GM19463 (cell line): Measurements from ENCODE around the gene HDLBP.

Experiments
- ATAC-seq: cut with Tn5 transposase; IDR thresholded peaks from one replicate; pipeline ENCODE4 v1.9.1; 2021; ENCODE audit warnings: mild to moderate bottlenecking, moderate library complexity; ENCODE audit not compliant: unreplicated experiment

The HDLBP gene

DNA sequence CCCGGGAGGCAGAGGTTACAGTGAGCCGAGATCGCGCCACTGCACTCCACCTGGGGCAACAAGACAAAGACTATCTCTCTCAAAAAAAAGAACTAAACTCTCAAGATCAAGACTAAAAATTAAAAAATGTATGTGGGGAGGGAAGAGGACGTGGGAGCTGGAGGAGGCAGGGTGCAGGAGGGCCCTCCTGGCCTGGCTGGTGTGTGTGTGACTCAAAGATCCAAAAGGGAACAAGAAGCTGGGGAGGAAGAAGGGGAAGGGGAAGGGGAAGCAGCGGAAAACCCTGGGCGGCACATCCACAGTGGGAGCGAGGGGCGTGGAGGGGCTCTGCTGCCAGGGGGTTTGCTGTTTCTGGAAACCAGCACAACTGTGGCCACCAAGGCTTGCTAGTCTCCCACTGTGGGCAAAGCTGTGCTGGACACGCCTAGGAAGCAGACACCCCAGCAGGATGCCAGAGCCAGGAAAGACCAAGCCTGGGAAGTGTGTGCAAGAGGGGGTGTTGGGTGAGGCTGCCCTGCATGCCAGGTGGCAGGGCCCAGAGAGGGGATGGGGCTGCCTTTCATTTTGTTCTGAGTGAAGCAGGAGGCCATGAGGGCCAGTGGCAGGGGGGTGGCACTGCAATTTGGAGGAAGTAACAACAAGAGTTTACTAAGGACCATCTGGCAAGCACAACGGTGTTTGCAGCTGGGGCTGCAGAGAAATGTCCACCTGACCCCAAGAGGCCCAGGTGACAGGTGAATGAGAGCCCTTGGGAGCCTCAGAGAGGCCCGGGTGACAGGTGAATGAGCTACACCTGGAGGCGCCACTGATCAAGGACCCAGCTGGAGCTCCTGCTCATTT is 82.5 kb downstream of the HDLBP start:
- ATAC-seq, result no peak

DNA sequence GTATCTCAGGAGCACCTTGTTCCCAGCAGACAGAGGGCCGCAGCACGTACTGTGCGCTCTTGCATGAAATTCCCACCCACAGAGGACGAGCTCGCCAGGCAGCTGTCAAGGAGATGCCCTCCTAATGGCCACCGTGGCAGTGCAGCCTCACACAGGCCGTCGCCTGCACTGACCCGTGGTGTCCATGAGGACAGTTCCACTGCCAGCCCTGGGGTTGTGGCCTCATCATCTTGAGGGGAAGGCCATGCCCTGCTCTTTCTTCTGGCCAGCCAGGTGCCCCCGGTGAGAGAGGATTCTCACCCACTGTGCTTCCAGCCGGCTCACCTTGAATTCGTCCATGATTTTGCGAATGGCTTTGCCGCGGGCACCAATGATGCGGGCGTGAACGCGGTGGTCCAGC is 85.0 kb downstream of the HDLBP start:
- no peak for ATAC-seq

DNA sequence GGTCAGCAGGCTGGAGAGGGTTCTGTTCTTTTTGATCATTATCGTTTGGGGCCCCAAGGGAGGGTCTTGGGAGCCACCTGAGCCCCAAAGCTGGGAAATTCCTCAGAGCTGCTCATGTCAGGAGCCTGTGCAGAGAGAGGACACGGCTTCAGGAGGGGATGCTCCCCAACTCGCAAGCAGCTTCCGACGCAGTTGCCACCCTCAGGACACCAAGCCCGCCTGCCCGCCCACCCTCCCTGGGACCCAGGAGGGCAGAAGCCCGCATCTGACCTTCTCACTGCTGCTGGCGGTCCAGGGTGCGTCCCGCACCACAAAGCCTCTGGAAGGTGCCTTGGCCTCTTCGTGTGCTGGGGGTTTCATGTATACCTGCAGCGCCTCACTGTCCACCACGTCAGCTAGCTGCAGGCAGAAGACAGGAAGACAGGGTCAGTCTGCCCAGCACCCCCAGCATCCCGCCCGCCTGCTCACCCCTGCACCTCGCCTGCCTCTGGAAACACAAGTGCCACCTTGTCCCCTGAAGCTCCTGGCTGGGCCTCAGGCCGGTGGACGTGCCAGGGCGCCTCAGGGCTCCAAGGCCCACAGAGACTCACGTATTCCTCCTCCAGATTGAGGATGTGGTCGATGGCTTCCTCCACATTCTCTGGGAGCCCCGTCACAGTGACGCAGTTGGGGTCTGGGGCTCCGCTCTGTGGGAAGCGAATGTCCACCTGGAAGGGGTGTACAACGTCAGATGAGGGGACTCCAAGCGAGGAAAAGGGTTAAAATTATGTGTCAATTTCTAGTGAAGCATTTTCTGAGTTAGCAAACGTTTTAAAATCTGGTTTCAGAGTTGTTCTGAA is 85.7 kb downstream of the HDLBP start:
- ATAC-seq, result no peak

DNA sequence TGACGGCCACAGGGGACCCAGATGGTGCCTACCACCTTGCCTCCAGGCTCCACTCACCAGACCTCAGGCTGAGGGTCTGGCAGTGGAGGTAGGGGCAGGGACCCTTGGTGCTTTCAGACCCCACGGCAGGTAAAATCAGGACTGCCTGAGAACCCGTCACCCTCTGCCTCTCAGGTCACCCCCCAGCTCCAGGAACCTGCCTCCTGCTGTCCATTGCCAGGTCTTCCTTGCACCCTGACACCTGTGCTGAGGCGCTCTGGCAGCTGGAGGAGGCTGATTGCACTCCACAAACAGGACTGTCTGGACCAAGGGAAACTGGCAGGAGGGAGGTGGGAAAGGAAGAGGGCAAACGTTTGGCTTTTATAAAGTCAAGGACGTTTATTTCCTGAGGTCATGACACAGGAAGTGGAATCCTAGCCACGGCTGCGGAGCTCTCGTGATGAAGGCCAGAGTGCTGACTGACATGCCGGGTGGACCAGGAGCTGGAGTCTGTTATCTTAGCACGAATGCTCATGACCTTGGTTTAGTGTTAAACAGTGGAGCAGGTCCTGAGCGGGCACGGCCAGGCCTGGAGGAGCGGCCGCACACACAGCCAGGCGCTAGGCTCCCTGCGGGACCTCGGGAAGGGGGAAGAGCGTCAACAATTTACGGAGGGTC is 86.5 kb downstream of the HDLBP start:
- no peak for ATAC-seq

DNA sequence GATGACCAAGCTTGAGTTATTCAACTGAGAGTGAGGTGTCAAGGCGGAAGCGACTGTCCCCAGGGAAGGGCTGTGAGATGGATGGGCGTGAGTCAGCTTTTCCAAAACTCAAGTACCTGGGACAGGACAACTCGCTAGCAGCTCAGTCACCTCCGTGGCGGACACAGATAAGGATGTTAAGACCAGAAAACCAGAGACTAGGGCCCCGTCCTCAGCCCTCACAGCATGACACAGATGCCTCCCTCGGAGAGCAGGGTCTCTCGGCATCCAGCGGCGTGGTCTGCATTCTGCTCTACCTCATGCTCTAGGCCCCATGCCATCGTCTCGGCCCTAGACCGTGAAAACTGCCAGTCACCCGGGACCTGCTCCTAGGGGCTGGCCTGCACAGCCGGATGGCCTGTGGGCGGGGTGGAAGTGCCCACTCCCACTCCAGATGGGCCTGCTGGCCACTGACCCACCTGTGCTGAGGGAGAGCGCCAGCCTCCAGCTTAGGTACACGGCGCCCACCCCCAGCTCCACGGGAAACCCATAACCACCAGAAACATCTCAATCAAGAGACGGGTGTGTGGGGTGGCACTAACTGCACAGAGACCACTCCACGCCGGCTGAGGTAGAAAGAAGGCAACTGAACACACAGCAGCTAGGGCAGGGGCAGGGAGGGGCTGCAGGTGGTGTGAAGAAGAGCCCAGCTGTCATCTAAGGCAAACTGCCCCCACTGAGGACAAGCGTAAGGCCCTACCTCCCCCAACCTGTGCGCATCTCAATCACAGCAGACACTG is 87.2 kb downstream of the HDLBP start:
- ATAC-seq, result no peak

DNA sequence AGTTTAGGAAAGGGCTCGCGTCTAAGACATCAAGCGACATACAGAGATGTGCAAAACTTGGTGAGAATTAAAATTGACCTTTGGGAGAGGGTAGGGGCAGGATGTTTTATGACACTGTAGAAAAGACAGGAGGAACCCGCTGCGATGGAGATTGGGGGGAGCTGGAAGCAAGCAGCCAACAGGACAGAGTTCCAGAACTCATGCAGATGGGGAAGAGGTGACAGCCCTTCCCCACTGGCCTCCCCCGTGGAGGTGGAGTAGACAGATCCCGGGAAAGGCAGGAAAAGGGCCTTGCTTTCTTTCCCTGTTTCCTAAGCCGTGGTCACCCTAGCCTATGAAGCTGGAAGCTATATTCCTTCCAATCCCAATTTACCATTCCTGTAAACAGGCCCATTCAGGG is 87.9 kb downstream of the HDLBP start:
- ATAC-seq, result no peak

DNA sequence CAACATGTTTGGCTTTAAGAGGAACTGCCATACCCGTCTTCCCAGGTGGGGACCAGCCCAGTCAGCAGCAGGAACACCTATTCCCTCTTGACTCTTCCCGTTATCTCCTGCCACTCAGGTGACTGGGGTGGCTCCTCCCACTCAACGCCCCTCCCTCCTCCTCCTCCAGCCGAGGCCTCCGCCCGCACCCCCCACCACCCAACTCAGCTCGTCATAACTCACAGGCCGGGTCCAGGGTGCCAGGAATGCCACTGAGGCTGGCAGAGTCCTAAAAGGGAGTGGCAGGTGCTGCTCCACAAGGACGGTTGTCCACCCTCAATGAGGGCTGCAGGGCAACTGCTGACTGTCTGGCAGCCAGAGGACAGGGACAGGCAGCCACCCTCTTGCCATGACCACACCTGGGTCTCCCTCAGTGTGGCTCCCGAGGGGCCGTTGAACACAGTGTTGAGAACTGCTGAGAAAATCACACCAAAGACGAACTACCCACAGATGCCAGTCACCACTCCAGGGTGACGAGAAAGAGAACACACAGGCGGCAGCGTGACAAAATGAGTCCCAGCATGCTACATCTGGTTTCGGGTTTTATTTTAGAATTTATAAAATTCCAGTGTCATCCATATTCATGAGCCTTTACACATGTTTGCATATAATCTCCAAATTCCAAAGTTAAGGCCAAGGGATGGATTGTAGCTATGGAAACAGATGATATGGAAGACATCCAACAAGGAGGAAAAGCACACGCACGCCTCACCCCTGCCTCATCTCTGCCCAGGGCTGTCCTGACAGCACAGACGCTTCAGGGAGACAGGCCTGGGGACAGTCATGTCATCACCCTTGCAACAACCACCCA is 88.5 kb downstream of the HDLBP start:
- ATAC-seq, result no peak

DNA sequence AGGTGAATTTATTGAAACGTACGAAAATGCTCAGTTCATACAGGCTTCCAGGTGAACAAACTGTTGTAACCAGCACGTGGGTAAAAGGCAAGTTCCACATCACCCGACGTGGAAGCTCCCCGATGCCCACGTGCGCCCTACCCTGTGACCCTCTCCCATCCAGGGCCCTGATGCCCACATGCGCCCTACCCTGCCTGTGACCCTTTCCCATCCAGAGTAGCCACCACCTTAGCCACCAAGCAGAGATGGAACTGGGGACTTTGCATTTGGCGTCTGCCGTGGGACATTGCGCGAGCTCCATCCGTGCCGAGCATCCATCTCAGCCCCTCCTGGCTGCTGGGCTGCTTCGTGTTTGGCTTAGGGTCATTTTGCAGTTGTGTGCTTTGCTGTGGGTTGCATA is 89.5 kb downstream of the HDLBP start:
- ATAC-seq, result no peak

DNA sequence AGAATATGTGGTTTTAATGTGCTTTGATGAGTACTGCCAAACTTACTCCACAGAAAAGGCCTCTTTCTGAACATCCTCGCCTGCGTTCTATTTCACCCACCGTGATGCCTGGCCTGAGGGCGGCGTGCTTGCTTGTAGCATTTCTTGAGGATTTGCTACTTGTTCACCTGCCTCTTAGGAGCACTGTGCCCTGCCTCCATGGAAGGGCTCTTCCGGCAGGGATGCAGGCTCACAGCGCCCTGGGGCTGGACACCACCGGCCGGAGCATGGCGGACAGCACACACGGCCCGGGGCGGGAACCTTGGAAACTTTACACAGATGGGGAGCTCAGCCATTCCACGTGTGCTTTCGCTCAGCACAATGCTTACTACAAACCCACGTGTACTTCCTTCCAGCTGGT is 89.9 kb downstream of the HDLBP start:
- no peak for ATAC-seq

DNA sequence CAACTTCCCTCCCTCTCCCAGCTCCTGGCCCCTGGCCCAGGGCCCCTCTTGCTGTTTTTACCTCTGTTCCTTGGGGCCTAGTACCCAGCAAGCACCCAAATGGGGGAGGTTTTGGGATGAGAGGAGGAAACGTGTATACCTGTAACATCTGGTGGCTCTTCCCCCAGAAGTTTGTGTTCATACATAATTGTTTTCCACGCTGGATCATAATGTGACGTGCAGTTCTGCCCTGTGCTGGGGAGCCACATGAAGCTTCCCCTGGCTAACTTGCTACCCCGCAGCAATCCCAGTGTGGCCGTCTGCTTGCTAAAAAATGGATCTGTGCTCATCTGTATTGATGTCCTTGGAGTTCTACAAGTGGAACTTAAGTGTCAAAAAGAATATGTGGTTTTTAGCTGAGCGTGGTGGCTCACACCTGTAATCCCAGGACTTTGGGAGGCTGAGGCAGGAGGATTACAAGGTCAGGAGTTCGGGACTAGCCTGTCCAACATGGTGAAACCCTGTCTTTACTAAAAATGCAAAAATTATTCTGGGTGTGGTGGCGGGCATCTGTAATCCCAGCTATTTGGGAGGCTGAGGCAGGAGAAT is 90.5 kb downstream of the HDLBP start:
- no peak for ATAC-seq

DNA sequence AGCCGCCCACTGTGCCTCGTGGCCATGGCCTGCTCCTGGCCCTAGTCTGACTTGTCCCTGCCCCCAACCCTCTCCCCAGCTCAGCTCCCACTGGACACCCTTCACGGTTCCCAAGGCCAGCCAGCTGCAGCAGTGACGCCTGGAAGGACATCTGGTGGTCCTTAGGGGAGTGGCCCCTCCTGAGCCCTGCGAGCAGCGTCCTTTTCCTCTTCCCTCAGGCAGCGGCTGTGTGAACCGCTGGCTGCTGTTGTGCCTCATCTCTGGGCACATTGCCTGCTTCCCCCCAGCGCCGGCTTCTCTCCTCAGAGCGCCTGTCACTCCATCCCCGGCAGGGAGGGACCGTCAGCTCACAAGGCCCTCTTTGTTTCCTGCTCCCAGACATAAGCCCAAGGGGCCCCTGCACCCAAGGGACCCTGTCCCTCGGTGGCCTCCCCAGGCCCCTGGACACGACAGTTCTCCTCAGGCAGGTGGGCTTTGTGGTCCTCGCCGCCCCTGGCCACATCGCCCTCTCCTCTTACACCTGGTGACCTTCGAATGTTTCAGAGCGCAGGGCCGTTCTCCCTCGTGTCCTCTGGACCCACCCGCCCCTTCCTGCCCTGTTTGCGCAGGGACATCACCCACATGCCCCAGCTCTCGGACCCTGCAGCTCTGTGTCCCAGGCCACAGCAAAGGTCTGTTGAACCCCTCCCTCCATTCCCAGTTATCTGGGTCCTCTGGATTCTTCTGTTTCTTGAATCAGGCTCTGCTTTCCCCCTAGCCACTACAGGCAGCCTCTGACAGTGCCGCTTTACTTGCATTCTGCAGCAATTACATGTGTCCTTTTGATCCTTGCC is 91.2 kb downstream of the HDLBP start:
- ATAC-seq, result no peak

DNA sequence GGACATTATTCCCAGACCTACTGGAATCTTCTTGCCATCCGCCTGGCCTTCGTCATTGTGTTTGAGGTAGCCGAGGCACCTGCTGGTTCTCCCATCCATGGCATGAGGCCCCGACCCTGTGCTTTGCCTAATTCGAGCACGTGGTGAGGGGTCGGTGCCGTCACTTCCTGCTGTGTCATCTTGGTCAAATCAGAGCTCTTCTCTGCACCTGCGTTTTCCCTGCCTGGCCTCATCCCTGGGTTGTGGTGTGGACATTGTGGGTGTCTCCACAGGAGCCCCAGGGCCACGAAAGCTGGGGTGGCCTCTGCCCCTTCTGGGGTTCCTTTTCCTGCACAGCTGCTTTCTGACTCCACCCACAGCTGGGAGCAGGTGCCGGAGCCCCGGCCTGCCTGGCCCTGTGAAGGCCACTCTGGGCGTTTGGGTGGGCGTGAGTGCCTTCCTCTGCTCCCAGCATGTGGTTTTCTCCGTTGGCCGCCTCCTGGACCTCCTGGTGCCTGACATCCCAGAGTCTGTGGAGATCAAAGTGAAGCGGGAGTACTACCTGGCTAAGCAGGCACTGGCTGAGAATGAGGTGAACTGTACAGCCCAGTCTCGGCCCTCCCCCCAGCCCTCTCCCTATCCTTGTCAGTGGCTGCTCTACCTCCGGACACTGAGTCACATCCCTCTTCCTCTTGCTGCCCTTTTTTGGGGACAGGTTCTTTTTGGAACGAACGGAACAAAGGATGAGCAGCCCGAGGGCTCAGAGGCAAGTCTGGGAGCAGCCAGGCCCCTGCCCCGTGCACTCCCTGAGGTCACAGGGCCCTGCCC is 92.1 kb downstream of the HDLBP start:
- ATAC-seq, result no peak

DNA sequence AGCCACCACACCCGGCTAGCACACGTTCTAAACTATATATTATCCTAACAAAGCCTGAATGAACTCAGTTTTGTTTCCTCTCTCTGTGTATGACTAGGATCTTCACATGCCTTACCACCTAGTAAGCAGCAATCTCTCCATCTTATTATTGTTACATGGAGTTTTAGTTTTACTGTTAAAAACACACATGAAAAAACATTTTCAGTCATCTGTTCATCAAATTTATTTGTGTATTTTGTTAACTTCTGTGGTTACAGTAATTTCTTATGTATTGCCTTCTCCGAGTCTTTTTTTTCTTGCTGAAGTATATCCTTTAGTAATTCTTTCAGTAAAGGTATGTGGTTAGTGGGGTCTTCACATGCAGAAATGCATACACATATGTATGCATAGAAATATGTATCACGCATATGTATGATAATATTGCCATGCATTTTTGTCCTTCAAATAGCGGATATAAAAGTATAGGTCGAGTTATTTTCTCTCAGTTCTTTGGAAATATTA is 95.6 kb downstream of the HDLBP start:
- ATAC-seq, result no peak

DNA sequence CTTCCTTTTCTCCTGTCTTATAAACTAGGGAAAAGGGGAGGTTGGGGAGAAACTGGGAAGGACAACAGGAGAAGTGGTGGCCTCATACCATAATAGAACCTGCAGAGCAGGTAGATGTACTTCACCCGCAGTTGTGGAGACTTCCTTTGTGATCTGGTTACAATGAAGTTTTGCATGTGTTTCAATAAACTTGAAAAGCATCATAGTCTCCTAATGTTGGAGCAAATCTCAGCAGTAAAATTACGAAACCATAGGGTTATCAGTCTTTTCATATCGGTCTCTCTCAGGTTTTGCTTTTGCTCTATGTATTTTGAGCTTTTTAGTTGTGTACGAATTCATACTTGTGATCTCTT is 96.5 kb downstream of the HDLBP start:
- ATAC-seq, result no peak

DNA sequence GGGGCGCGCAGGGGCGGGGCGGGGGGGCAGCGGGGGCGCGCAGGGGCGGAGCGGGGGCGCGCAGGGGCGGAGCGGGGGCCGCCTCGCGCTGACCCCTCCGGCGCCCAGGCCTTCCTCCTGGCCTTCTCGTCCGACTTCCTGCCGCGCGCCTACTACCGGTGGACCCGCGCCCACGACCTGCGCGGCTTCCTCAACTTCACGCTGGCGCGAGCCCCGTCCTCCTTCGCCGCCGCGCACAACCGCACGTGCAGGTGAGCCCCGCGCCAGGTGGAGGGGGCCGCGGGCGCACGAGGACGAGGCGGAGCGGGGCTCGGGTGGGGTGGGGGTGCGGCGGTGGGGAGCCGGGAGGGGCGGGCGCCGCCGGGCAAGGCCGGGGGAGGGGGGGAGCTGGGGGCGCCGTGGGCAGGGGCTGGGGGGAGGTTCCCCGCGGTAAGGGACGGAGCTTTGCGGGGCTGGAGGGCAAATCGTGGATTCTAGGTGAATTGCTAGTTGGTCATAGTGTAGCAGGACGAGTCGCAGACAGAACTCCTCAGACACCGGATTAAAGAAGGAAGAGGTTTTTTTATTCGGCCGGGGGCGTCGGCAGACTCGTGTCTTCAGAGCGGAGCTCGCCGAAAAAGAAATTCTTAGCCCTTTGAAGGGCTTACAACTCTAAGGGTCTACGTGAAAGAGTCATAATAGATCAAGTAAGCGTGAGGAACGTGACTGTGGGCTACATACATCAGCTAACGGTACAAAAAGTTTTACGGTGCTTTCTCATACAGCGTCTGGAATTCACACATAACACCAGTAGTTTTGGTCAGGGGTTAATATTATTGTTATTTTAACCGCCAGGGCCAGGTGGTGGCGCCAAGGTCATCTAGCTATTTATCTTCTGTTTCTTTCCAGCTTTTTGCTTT is 97.1 kb downstream of the HDLBP start:
- no peak for ATAC-seq

DNA sequence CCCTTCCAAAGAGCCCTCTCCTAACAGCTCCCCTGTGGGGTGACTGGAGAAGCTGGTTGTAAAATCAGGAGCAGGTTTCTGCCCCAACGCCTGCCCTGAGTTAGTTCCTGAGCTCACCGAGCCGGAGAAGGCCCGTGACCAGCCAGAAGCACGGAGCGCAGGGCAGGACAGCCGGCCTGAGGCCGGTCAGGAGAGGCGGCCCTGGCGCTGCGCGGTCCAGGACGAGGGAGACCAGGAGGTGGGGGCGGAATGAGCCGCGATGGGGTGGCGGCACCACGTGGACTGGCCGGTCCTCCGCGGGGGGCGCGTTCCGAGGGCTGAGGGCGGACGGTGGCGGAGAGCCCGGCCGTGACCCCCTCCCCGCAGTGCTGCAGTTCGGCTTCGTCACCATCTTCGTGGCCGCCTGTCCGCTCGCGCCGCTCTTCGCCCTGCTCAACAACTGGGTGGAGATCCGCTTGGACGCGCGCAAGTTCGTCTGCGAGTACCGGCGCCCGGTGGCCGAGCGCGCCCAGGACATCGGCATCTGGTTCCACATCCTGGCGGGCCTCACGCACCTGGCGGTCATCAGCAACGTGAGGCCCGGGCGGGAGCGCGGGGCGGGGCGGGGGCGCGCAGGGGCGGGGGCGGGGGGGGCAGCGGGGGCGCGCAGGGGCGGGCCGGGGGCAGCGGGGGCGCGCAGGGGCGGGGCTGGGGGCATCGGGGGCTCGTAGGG is 98.0 kb downstream of the HDLBP start:
- ATAC-seq, result no peak
